CD14-positive monocyte (primary cell): ENCODE data around the gene FBXL2. TPM values are rescaled to one million over a fixed set of nuclear protein-coding genes. Genes with fewer than 3 reads are reported as not detected.

Experiments
- DNase-seq, 3 donors: peaks; one replicate each; pipeline ENCODE4 v3.0.0-alpha.2; 2011 to 2022
- H2AFZ ChIP-seq: 2 replicates; pipeline ENCODE4 v1.6.0; 2012; ENCODE audit warnings: mild to moderate bottlenecking, low read depth, low read length, inconsistent platforms; ENCODE audit not compliant: insufficient read depth, poor library complexity, severe bottlenecking
- H3K27ac ChIP-seq, 2 donors: 1 replicate in 1 of 2; 2 replicates in 1 of 2; pipeline ENCODE4 v1.5.1; 2012 to 2013; ENCODE audit warnings: low read length in 2 of 2, control low read depth in 1 of 2, inconsistent platforms in 1 of 2, low read depth in 1 of 2, mild to moderate bottlenecking in 1 of 2
- H3K27me3 ChIP-seq, 2 donors: one replicate each; pipeline versions ENCODE4 v1.6.0 to v1.6.1; 2011 to 2013; ENCODE audit warnings: low read length in 2 of 2; ENCODE audit not compliant: control insufficient read depth in 2 of 2, insufficient read depth in 2 of 2
- H3K36me3 ChIP-seq, 2 donors: replicated peaks in 1 of 2; 1 replicate in 1 of 2; 2 replicates in 1 of 2; pipeline versions ENCODE4 v1.5.1 to v1.6.1; 2012 to 2013; ENCODE audit warnings: low read length in 2 of 2, control low read depth in 1 of 2, inconsistent platforms in 1 of 2, mild to moderate bottlenecking in 1 of 2; ENCODE audit not compliant: insufficient read depth in 2 of 2, control insufficient read depth in 1 of 2
- H3K4me1 ChIP-seq, 2 donors: 1 replicate in 1 of 2; 2 replicates in 1 of 2; pipeline versions ENCODE4 v1.5.1 to v1.6.1; 2012 to 2013; ENCODE audit warnings: low read length in 2 of 2, control low read depth in 1 of 2, inconsistent platforms in 1 of 2, mild to moderate bottlenecking in 1 of 2, moderate library complexity in 1 of 2; ENCODE audit not compliant: insufficient read depth in 2 of 2, control insufficient read depth in 1 of 2
- H3K4me2 ChIP-seq: replicated peaks from 2 replicates; pipeline ENCODE3; 2012; ENCODE audit warnings: low read length, moderate library complexity, mild to moderate bottlenecking; ENCODE audit not compliant: poor library complexity, severe bottlenecking; ENCODE audit errors: extremely low read depth
- H3K4me3 ChIP-seq, 3 experiments: fragments of 200-600 bp in 1 of 3; sonication (generic) in 1 of 3; replicated peaks in 1 of 3; 1 replicate in 2 of 3; 2 replicates in 1 of 3; pipeline ENCODE4 v1.5.1; 2011 to 2013; ENCODE audit warnings: low read length in 3 of 3, mild to moderate bottlenecking in 3 of 3, control low read depth in 2 of 3, low read depth in 2 of 3, inconsistent platforms in 1 of 3, moderate library complexity in 1 of 3
- H3K79me2 ChIP-seq: 2 replicates; pipeline ENCODE4 v1.6.0; 2012; ENCODE audit warnings: mild to moderate bottlenecking, control low read depth, inconsistent platforms, low read length, moderate library complexity; ENCODE audit not compliant: insufficient read depth
- H3K9ac ChIP-seq: 2 replicates; pipeline ENCODE4 v1.6.0; 2017; ENCODE audit warnings: low read length, mild to moderate bottlenecking; ENCODE audit not compliant: insufficient read depth, poor library complexity, severe bottlenecking
- H3K9me3 ChIP-seq, 2 donors: replicated peaks in 1 of 2; 1 replicate in 1 of 2; 2 replicates in 1 of 2; pipeline versions ENCODE4 v1.5.1 to v1.6.1; 2012 to 2013; ENCODE audit warnings: low read length in 2 of 2, control low read depth in 1 of 2; ENCODE audit not compliant: control insufficient read depth in 1 of 2, insufficient read depth in 1 of 2
- H4K20me1 ChIP-seq: 2 replicates; pipeline ENCODE4 v1.6.0; 2012; ENCODE audit warnings: mild to moderate bottlenecking, low read length, control low read depth, moderate library complexity; ENCODE audit not compliant: insufficient read depth
- H3K27ac Mint-ChIP-seq, 7 donors: one replicate each; pipeline ENCODE4 v1.8.0; 2020; ENCODE audit warnings: mild to moderate bottlenecking in 7 of 7, mixed read lengths in 7 of 7, moderate library complexity in 6 of 7, inconsistent platforms in 2 of 7
- H3K27me3 Mint-ChIP-seq, 3 donors: one replicate each; pipeline ENCODE4 v1.8.0; 2021 to 2022; ENCODE audit warnings: low read depth in 3 of 3, mild to moderate bottlenecking in 3 of 3, mixed read lengths in 3 of 3, moderate library complexity in 3 of 3, inconsistent platforms in 1 of 3
- H3K36me3 Mint-ChIP-seq, 2 donors: one replicate each; pipeline ENCODE4 v1.8.0; 2020; ENCODE audit warnings: mixed read lengths in 2 of 2, inconsistent platforms in 1 of 2, mild to moderate bottlenecking in 1 of 2
- H3K4me1 Mint-ChIP-seq: one replicate; pipeline ENCODE4 v1.8.0; 2020; ENCODE audit warnings: mild to moderate bottlenecking, mixed read lengths
- H3K4me3 Mint-ChIP-seq, 2 donors: one replicate each; pipeline ENCODE4 v1.8.0; 2020; ENCODE audit warnings: mild to moderate bottlenecking in 2 of 2, mixed read lengths in 2 of 2, moderate library complexity in 1 of 2
- H3K9me3 Mint-ChIP-seq, 7 donors: one replicate each; pipeline ENCODE4 v1.8.0; 2020 to 2022; ENCODE audit warnings: mixed read lengths in 7 of 7, mild to moderate bottlenecking in 6 of 7, moderate library complexity in 6 of 7, inconsistent platforms in 2 of 7
- CTCF ChIP-seq: fragments of 200-600 bp; IDR thresholded peaks from one replicate; pipeline ENCODE4 v1.8.0; 2022; ENCODE audit warnings: antibody characterized with exemption, mild to moderate bottlenecking
- WGBS: methylation state at CpG from one replicate; pipeline ENCODE4 v1.1.5; 2013; ENCODE audit warnings: missing lambda C conversion rate; ENCODE audit not compliant: insufficient coverage; 5-methylcytosine and 5-hydroxymethylcytosine counted together
- intact Hi-C, 2 donors: fragments of 100-400 bp; cut with micrococcal nuclease; formaldehyde crosslinking; loops; one replicate each; pipeline versions ENCODE4 v1.15.0 to v1.15.1; 2023
- polyA plus RNA-seq, 3 donors: library from polyadenylated mRNA; depleted of rRNA in 1 of 3; unstranded in 2 of 3; stranded (reverse) in 1 of 3; fragments of 300-500 nt in 2 of 3; fragments of >200 nt in 1 of 3; fragmentation: Illumina TruSeq in 2 of 3; gene quantifications; 1 replicate in 2 of 3; 2 replicates in 1 of 3; pipeline ENCODE4 v1.2.3, GENCODE V29; 2012 to 2021

FBXL2 gene
- polyA plus RNA-seq, 3 donors: not detected

DNA sequence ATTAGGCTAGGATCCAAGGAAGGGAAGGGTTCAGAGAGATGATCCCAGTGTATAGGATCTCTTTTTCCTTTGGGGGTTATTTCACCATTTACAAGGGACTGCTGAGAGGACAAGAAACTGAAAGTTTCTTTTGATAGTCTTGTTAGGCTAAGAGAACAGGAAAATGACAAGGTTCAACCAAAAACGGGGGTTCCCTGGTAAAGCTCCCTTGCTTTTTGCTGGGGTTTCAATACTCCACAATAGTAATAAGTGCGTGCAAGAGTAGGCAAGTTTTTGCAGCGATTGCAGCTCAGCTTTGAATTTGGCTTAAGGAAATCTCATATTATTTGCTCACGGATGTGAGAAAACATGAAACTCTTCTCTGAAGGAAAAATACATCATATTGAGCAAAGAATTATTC is 39.8 kb upstream of the FBXL2 start:
- Mint-ChIP-seq H3K4me1 (no peaks in the 10 kb centered on the region), H3K4me3 (no peak overlapping the region), H3K36me3 (no peaks in the 10 kb centered on the region), H3K27me3 (peaks cover 5 to 9% (median 7%) of the 10 kb centered on the region in 3 donors), H3K27ac (no peak overlapping the region), H3K9me3 (peaks cover 0 to 12% (median 4%) of the 10 kb centered on the region in 7 donors)
- H3K79me2 ChIP-seq: no peaks in the 10 kb centered on the region
- no peak overlapping the region for H2AFZ ChIP-seq
- H3K9me3 ChIP-seq: no peaks in the 10 kb centered on the region
- no peaks in the 10 kb centered on the region for H3K4me1 ChIP-seq
- DNase-seq: no peak
- peaks cover 3 to 4% of the 10 kb centered on the region in 2 donors for H3K27me3 ChIP-seq
- no peak for TF ChIP-seq CTCF
- no peak overlapping the region for H3K27ac ChIP-seq
- H3K9ac ChIP-seq: no peak overlapping the region
- H4K20me1 ChIP-seq: no peaks in the 10 kb centered on the region
- H3K4me3 ChIP-seq: no peak overlapping the region
- H3K4me2 ChIP-seq: no peak overlapping the region
- WGBS: 100% methylated on average over 1 of the region's 4 CpGs
- intact Hi-C loops: no loop called here
- H3K36me3 ChIP-seq: no peaks in the 10 kb centered on the region

- Mint-ChIP-seq H3K27ac (no peak overlapping the region), H3K9me3 (peaks cover 0 to 12% (median 4%) of the 10 kb centered on the region in 7 donors), H3K4me3 (no peak overlapping the region), H3K27me3 (peaks cover 3 to 9% (median 7%) of the 10 kb centered on the region in 3 donors), H3K36me3 (no peaks in the 10 kb centered on the region), H3K4me1 (no peaks in the 10 kb centered on the region)
- no CpG with 5 or more reads among the region's 1 CpG for WGBS
- no peak for DNase-seq
- no peak for TF ChIP-seq CTCF
- Histone ChIP-seq H3K4me3 (no peak overlapping the region), H4K20me1 (no peaks in the 10 kb centered on the region), H3K4me2 (no peak overlapping the region), H3K79me2 (no peaks in the 10 kb centered on the region), H2AFZ (no peak overlapping the region), H3K4me1 (no peaks in the 10 kb centered on the region), H3K27ac (no peak overlapping the region), H3K27me3 (peaks cover 3 to 4% of the 10 kb centered on the region in 2 donors), H3K36me3 (no peaks in the 10 kb centered on the region), H3K9me3 (no peaks in the 10 kb centered on the region), H3K9ac (no peak overlapping the region)
- intact Hi-C loops: no loop called here
Observed at GRCh38 chr3:33238923-33239322, 38.3 kb upstream of the FBXL2 start.
